Activated CD4-positive, alpha-beta T cell treated with anti-CD3 and anti-CD28 coated beads for 36 hours (primary cell): ENCODE data around the gene NRAS. TPM values are rescaled to one million over a fixed set of nuclear protein-coding genes. Genes with fewer than 3 reads are reported as not detected.
"Not testable (repeated sequence)": the region's sequence is repeated elsewhere in the genome, so short reads cannot be mapped to it uniquely, and the experiment has no call there.

ENCODE experiments used
- ATAC-seq: fragments of 200-7000 bp; cut with Tn5 transposase; one replicate; pipeline ENCODE4 v1.10.0; 2021; ENCODE audit warnings: mild to moderate bottlenecking, moderate library complexity
- CTCF ChIA-PET: fragments of 350-600 bp; sonication (Branson Sonifier 250); formaldehyde crosslinking; loops from one replicate; lab custom pipeline; 2021; ENCODE audit warnings: antibody characterized with exemption; lab: Charles Lee
- POLR2A ChIA-PET: fragments of 350-600 bp; sonication (Branson Sonifier 250); formaldehyde crosslinking; loops from one replicate; lab custom pipeline; 2021; ENCODE audit warnings: antibody characterized with exemption, inconsistent platforms; lab: Charles Lee
- DNase-seq: peaks from one replicate; pipeline ENCODE4 v3.0.0-alpha.2; 2020
- H3K27ac Mint-ChIP-seq: one replicate; pipeline ENCODE4 v1.8.0; 2021; ENCODE audit warnings: mixed read lengths
- H3K27me3 Mint-ChIP-seq: one replicate; pipeline ENCODE4 v1.8.0; 2021; ENCODE audit warnings: mixed read lengths
- H3K36me3 Mint-ChIP-seq: one replicate; pipeline ENCODE4 v1.8.0; 2021; ENCODE audit warnings: low read depth, mixed read lengths
- H3K4me1 Mint-ChIP-seq: one replicate; pipeline ENCODE4 v1.8.0; 2021; ENCODE audit warnings: mixed read lengths
- H3K4me3 Mint-ChIP-seq: one replicate; pipeline ENCODE4 v1.8.0; 2021; ENCODE audit warnings: mild to moderate bottlenecking, moderate library complexity, mixed read lengths
- H3K9me3 Mint-ChIP-seq: one replicate; pipeline ENCODE4 v1.8.0; 2021; ENCODE audit warnings: low read depth, mixed read lengths
- intact Hi-C, 2 experiments: fragments of 100-400 bp; cut with DNase I in 1 of 2; cut with micrococcal nuclease in 1 of 2; formaldehyde crosslinking; loops; one replicate each; pipeline versions ENCODE4 v1.14.2 to v1.15.1; 2022 to 2024; cut with DNase I, micrococcal nuclease
- total RNA-seq, 2 experiments: library from RNA; stranded (reverse); gene quantifications; one replicate each; pipeline ENCODE4 v1.2.3, GENCODE V29; 2021

The NRAS gene
- total RNA-seq, result 10 to 100 TPM; 53.0 to 55.0 TPM

- no peaks in the 10 kb centered on the region for H3K27me3 Mint-ChIP-seq
- peak within 1 kb of the TSS; percentile 95 for H3K4me3 Mint-ChIP-seq
- intact Hi-C loops, result loop anchor here (1.0 to 10.0 kb wide), 13 partner anchors 41 to 904 kb away; partner anchors contain the start of genes BCAS2 (in 2 of the 2), CSDE1 (in 2 of the 2), SIKE1 (in 2 of the 2) and DCLRE1B (in 1 of the 2)
- POLR2A ChIA-PET, result interaction anchor here (0.6 to 1.4 kb wide), 6 partner anchors 22 to 135 kb away, joined by 3 to 5 read pairs (median 3); partner anchors contain the start of genes BCAS2, CSDE1 and SIKE1
- H3K36me3 Mint-ChIP-seq, result peaks cover 60% of the 10 kb centered on the region
- no peaks in the 10 kb centered on the region for H3K9me3 Mint-ChIP-seq
- peak; percentile 91 for ATAC-seq
- DNase-seq, result peak; percentile 97
- H3K4me1 Mint-ChIP-seq, result peaks cover 30% of the 10 kb centered on the region
- peak within 1 kb of the TSS; percentile 97 for H3K27ac Mint-ChIP-seq
- CTCF ChIA-PET, result interaction anchor here (0.7 to 2.3 kb wide), 9 partner anchors 7 to 374 kb away, joined by 3 to 5 read pairs (median 4); partner anchors contain the start of genes AMPD1, CSDE1 and SIKE1
Measured at GRCh38 chr1:114716304-114717170, at the start of gene NRAS. TSS of gene NRAS (minus strand) at chr1:114716771. CDS start at chr1:114716160, 611 bp downstream.

GRCh38 chr1:114764689-114765088, 48.1 kb upstream of the NRAS start:
- ChIA-PET POLR2A (no interaction called here), CTCF (no interaction called here)
- H3K27ac Mint-ChIP-seq, result no peak overlapping the region

GRCh38 chr1:114758256-114758832, 41.8 kb upstream of the NRAS start:
- DNase-seq, result no peak
- POLR2A ChIA-PET, result interaction anchor here (0.7 to 1.5 kb wide), 2 partner anchors 20 to 248 kb away, joined by 3 to 4 read pairs; partner anchors contain the start of gene TRIM33

More at GRCh38 chr1:114764689-114765088, 48.1 kb upstream of the NRAS start:
- DNase-seq, result no peak
- peaks cover 9% of the 10 kb centered on the region for H3K36me3 Mint-ChIP-seq
- intact Hi-C loops, result no loop called here
- H3K9me3 Mint-ChIP-seq, result peaks cover 6% of the 10 kb centered on the region
- peaks cover 4% of the 10 kb centered on the region for H3K4me1 Mint-ChIP-seq
- H3K27me3 Mint-ChIP-seq, result no peaks in the 10 kb centered on the region
- ATAC-seq, result no peak
- no peak overlapping the region for H3K4me3 Mint-ChIP-seq

GRCh38 chr1:114757455-114758255, 41.1 kb upstream of the NRAS start, which contains the start of gene CSDE1:
TSS of gene CSDE1 (minus strand) at chr1:114757984. CDS start at chr1:114739890, 18,094 bp downstream.
- H3K4me1 Mint-ChIP-seq, result peaks cover 53% of the 10 kb centered on the region
- intact Hi-C loops, result loop anchor here (1.0 to 5.0 kb wide), 16 partner anchors 17 to 1800 kb away; partner anchors contain the start of genes BCAS2 (in 2 of the 2), NRAS (in 2 of the 2), SIKE1 (in 2 of the 2) and TRIM33 (in 2 of the 2)
- ChIA-PET CTCF (interaction anchor here (0.5 to 1.0 kb wide), 4 partner anchors 11 to 1218 kb away, joined by 3 to 4 read pairs (median 4); no protein-coding TSS in a partner anchor), POLR2A (interaction anchor here (0.6 to 1.5 kb wide), 5 partner anchors 11 to 247 kb away, joined by 3 to 4 read pairs (median 4); partner anchors contain the start of gene TRIM33)
- peak within 1 kb of the TSS; percentile 99 for H3K27ac Mint-ChIP-seq
- ATAC-seq (peak; percentile 87), DNase-seq (peak; percentile 98)
- peaks cover 33% of the 10 kb centered on the region for H3K36me3 Mint-ChIP-seq
- H3K27me3 Mint-ChIP-seq, result no peaks in the 10 kb centered on the region
- H3K4me3 Mint-ChIP-seq, result peak within 1 kb of the TSS; percentile 99
- peaks cover 3% of the 10 kb centered on the region for H3K9me3 Mint-ChIP-seq

More at GRCh38 chr1:114758256-114758832, 41.8 kb upstream of the NRAS start:
- peaks cover 48% of the 10 kb centered on the region for H3K4me1 Mint-ChIP-seq
- no peak for ATAC-seq
- H3K36me3 Mint-ChIP-seq, result peaks cover 33% of the 10 kb centered on the region
- no peaks in the 10 kb centered on the region for H3K27me3 Mint-ChIP-seq
- H3K9me3 Mint-ChIP-seq, result peaks cover 7% of the 10 kb centered on the region
- peak overlapping the region; percentile 99 for H3K4me3 Mint-ChIP-seq
- H3K27ac Mint-ChIP-seq, result peak overlapping the region; percentile 99
- CTCF ChIA-PET, result interaction anchor here (0.7 kb wide), 1 partner anchor 42 kb away, joined by 4 read pairs; no protein-coding TSS in a partner anchor
- intact Hi-C loops, result loop anchor here in 1 of 2 experiments (1.0 to 5.0 kb wide), 7 partner anchors 22 to 1801 kb away; partner anchors contain the start of genes MAGI3, SIKE1, SLC16A1 and TRIM33

- peak overlapping the region; percentile 99 for H3K27ac Mint-ChIP-seq
- peak overlapping the region; percentile 99 for H3K4me3 Mint-ChIP-seq
- peaks cover 3% of the 10 kb centered on the region for H3K9me3 Mint-ChIP-seq
- ATAC-seq (no peak), DNase-seq (peak; percentile 48)
- H3K27me3 Mint-ChIP-seq, result no peaks in the 10 kb centered on the region
- CTCF ChIA-PET, result interaction anchor here (0.5 to 2.1 kb wide), 4 partner anchors 10 to 1219 kb away, joined by 3 to 4 read pairs (median 4); partner anchors contain the start of gene NRAS
- intact Hi-C loops, result loop anchor here (1.0 to 5.0 kb wide), 16 partner anchors 11 to 1800 kb away; partner anchors contain the start of genes BCAS2 (in 2 of the 2), NRAS (in 2 of the 2), DCLRE1B (in 1 of the 2) and DENND2C (in 1 of the 2)
- POLR2A ChIA-PET, result interaction anchor here (0.6 to 2.1 kb wide), 5 partner anchors 10 to 246 kb away, joined by 3 to 9 read pairs (median 4); partner anchors contain the start of gene TRIM33
- H3K4me1 Mint-ChIP-seq, result peaks cover 60% of the 10 kb centered on the region
- H3K36me3 Mint-ChIP-seq, result peaks cover 38% of the 10 kb centered on the region
Measured at GRCh38 chr1:114756949-114757454, 40.4 kb upstream of the NRAS start.

GRCh38 chr1:114756009-114756892, 39.7 kb upstream of the NRAS start:
- H3K4me1 Mint-ChIP-seq, result peaks cover 67% of the 10 kb centered on the region
- peak overlapping the region; percentile 99 for H3K4me3 Mint-ChIP-seq
- H3K9me3 Mint-ChIP-seq, result peaks cover 3% of the 10 kb centered on the region
- intact Hi-C loops, result loop anchor here (1.0 to 5.0 kb wide), 9 partner anchors 10 to 1799 kb away; partner anchors contain the start of genes HIPK1 (in 1 of the 2), RSBN1 (in 1 of the 2) and SLC16A1 (in 1 of the 2)
- H3K27ac Mint-ChIP-seq, result peak overlapping the region; percentile 99
- ATAC-seq (peak; percentile 14), DNase-seq (peak; percentile 16)
- H3K27me3 Mint-ChIP-seq, result no peaks in the 10 kb centered on the region
- ChIA-PET CTCF (interaction anchor here (1.0 to 2.1 kb wide), 4 partner anchors 9 to 40 kb away, joined by 4 to 6 read pairs (median 4); partner anchors contain the start of gene NRAS), POLR2A (interaction anchor here (1.5 to 2.1 kb wide), 2 partner anchors 10 to 246 kb away, joined by 4 to 9 read pairs; partner anchors contain the start of gene TRIM33)
- peaks cover 44% of the 10 kb centered on the region for H3K36me3 Mint-ChIP-seq

- H3K36me3 Mint-ChIP-seq, result peaks cover 50% of the 10 kb centered on the region
- peaks cover 3% of the 10 kb centered on the region for H3K9me3 Mint-ChIP-seq
- peak overlapping the region; percentile 99 for H3K27ac Mint-ChIP-seq
- H3K4me1 Mint-ChIP-seq, result peaks cover 77% of the 10 kb centered on the region
- POLR2A ChIA-PET, result interaction anchor here (0.6 to 2.1 kb wide), 2 partner anchors 9 to 314 kb away, joined by 6 to 9 read pairs; no protein-coding TSS in a partner anchor
- CTCF ChIA-PET, result interaction anchor here (0.6 to 2.1 kb wide), 5 partner anchors 8 to 108 kb away, joined by 3 to 6 read pairs (median 4); partner anchors contain the start of gene NRAS
- DNase-seq (no peak), ATAC-seq (no peak)
- intact Hi-C loops, result loop anchor here (1.0 to 5.0 kb wide), 5 partner anchors 9 to 1798 kb away; partner anchors contain the start of gene SLC16A1 (in 1 of the 2)
- H3K4me3 Mint-ChIP-seq, result peak overlapping the region; percentile 99
- no peaks in the 10 kb centered on the region for H3K27me3 Mint-ChIP-seq
Measured at GRCh38 chr1:114755006-114755931, 38.7 kb upstream of the NRAS start.

- POLR2A ChIA-PET, result interaction anchor here (0.9 kb wide), 1 partner anchor 244 kb away, joined by 3 read pairs; no protein-coding TSS in a partner anchor
- ATAC-seq, intact Hi-C loops, H3K27me3 Mint-ChIP-seq, H3K9me3 Mint-ChIP-seq: not testable (repeated sequence)
- CTCF ChIA-PET, result interaction anchor here (0.6 to 0.7 kb wide), 2 partner anchors 9 to 362 kb away, joined by 3 to 4 read pairs; no protein-coding TSS in a partner anchor
- Mint-ChIP-seq H3K36me3 (peaks cover 62% of the 10 kb centered on the region), H3K4me1 (peaks cover 86% of the 10 kb centered on the region), H3K4me3 (peak overlapping the region; percentile 99), H3K27ac (peak overlapping the region; percentile 80)
- peak; percentile 47 for DNase-seq
Measured at GRCh38 chr1:114753702-114754101, 37.1 kb upstream of the NRAS start.
